NCI-H2227 (cell line): ENCODE measurements around the gene NLRP8.
"Not testable (repeated sequence)": the region's sequence is repeated elsewhere in the genome, so short reads cannot be mapped to it uniquely, and the experiment has no call there.

Experiments
- DNase-seq: peaks from one replicate; lab custom pipeline; 2025; ENCODE audit not compliant: unreplicated experiment; lab: John Stamatoyannopoulos, UW

The NLRP8 gene

DNA sequence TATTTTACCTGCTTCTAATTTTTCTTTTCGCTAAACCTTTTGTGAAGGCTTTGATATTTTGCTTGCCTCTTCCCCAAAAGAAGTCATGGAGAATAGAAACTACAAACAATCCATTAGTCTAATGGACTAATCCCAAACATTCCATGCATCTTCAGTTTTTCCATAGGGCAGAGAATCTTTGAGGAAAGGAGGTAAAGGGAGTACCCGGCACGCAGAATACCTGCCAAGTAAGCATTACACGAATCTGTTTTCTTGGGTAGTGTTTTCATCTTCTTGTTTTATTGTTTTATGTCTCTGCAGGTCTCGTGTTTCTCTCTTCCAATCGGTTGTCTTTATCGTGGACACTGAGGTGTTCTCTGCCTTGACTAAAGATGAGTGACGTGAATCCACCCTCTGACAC lies at the start of gene NLRP8:
Gene NLRP8 (plus strand): TSS at position 301 of the 400 bp plus-strand sequence.
- no peak for DNase-seq

GRCh38 chr19:55898911-55899310 lies 48.7 kb upstream of the NLRP8 start:
- no peak for DNase-seq

- DNase-seq, result no peak
These were observed 46.1 kb upstream of the NLRP8 start for GRCh38 chr19:55901369-55902079.

DNA sequence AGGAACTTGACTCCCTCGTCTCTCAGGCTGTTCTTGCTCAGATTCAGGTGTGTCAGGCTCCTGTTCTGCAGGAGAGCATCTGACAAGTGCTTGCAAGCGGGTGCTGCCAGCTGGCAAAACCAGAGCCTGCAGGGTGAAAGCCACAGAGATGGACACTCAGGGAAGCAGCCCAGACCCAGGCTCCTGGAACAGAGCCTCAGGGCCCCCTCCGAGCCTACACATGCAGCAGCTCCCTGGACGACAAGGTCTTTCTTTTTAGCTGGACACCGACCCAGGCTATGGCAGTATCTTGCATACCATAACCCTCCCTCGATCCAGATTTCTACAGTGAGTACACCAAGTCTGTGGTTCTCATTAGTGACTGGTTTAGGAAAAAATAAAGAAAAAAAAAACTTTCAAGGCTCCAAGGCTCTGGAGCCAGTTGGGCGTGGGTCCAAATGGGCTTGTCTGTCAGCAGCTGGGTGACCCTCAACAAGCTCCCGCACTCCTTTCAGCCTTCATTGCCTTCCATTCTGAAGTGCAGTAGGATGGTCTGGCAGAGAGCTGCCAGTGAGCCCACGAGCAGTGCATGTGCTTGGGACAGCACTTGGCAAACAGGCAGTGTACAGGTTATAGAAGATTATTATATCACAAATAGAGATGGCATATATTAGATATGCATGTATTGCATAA lies 45.4 kb upstream of the NLRP8 start:
- no peak for DNase-seq

- no peak for DNase-seq
These were observed 40.3 kb upstream of the NLRP8 start for GRCh38 chr19:55907286-55907685.

- no peak for DNase-seq
These were observed 39.9 kb upstream of the NLRP8 start for GRCh38 chr19:55907746-55908145.

DNA sequence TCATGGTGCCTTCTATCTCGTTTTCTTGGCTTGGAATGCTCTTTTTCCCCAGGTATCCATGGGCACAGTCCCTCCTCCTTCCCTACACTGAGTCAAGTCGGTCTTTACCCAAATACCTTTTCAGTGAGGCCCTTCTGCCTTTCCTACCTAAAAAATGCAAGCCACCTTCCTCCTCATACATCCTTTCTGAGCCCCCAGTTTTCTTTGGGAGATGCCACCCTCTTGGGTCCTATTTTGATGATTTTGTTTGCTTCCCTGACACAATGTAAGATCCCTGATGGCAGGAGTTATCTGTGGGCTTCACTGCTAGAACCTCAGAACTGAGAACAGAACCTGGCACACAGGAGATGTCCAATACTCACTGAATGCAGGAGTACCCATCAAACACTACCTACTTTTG lies 37.8 kb upstream of the NLRP8 start:
- no peak for DNase-seq

DNA sequence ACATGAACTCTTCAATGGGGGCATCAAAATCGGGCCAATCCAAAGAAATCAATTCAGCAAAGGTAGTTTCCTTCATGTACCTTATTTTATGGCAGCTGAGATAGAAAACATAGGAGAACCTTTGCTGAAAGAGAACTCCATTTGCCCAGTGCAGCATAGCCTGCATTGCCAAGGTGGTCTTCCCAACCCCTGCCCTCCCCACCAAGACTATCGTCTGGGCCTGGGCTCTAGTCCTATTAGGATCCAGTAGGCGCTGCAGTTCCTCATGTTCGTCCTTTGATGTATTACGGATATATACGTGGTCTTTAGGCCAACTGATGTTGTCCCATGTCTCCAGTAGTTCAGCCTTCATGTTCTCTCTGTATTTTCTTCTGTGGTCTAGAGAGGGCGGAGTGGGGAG lies 34.7 kb upstream of the NLRP8 start:
- no peak for DNase-seq

DNA sequence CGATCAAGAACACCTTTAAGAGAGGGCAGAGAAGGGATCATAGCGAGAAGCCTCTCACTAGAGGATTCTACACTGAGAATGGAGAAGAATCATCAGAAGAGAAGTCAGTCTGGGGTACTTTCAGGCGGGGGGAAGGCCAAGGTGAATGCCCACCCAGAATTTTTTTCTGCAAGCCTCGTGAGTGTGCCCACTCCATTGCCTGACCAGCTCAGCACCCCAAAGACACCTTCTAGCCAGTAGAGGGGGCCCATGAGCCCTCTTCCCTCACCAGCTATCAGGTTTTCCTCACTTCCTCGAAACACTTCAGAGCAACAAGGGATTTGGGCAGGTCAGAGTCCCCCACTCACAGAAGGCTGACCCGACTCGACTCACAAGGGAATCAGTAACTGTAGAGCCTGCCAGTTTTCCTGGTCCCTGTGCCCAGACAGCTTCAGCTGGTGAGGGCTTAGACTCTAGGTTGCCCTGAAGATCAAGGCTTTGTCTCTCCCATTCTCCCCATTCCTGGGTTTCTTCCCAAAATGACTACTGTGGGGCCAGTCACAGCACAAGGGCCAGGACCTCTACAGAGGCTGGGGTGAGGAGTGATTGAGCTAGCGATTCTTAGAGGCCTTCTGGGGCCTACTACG lies 33.9 kb upstream of the NLRP8 start:
- peak; percentile 24 for DNase-seq

GRCh38 chr19:55923556-55923955 lies 24.1 kb upstream of the NLRP8 start:
- no peak for DNase-seq

- DNase-seq, result no peak
These were observed 19.6 kb upstream of the NLRP8 start for GRCh38 chr19:55927991-55928390.

- not testable (repeated sequence) for DNase-seq
These were observed 18.4 kb upstream of the NLRP8 start for GRCh38 chr19:55929258-55929657.

DNA sequence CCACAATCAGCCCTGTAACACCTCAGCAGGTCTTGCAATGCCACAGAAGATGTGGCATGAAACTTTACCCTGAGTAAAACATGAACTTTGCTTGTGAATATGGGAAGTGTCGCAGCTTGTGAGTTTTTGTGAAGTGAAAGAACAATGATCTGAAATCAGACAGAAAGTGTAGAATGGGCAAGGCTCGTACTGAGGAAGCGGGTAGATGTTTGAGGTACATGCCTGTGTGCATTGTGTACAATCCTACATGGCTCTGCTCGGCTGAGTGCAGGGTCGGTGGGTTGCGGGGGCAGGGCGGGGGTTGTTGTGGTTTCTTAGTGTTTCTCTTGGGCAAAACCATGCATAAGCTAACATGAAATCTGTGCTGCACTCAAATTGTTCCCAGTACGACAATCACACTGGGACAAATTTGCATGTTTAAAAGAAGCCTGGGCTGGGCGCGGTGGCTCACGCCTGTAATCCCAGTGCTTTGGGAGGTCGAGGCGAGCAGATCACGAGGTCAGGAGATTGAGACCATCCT lies 16.6 kb upstream of the NLRP8 start:
- no peak for DNase-seq

DNA sequence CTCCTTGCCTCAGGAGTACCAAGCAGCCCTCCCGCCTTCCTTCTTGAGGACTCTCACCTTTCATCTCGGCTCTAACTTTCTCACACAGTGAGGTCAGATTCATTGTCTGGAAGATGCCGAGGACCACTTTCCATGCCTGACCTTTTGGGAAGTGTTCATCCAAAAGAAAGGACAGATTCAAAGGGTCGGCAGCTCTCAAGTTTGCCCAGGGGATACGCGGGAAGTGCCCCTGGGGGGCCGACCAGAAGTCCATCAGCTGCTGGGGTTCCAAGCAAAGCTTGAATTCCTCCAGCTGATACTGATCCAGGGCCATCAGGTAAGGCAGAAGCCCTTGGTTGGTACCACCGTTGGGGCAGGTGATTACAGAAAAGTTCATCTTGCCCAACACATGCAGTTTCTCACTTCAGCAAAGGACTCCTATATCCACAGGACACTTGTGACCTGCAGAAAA lies 15.7 kb upstream of the NLRP8 start, which contains the start of gene NLRP13:
Gene NLRP13 (minus strand): TSS at position 401 of the 451 bp plus-strand sequence. CDS start 25 bp downstream, at position 376.
- DNase-seq, result no peak

- DNase-seq, result no peak
These were observed 12.4 kb upstream of the NLRP8 start for GRCh38 chr19:55935206-55935605.

DNA sequence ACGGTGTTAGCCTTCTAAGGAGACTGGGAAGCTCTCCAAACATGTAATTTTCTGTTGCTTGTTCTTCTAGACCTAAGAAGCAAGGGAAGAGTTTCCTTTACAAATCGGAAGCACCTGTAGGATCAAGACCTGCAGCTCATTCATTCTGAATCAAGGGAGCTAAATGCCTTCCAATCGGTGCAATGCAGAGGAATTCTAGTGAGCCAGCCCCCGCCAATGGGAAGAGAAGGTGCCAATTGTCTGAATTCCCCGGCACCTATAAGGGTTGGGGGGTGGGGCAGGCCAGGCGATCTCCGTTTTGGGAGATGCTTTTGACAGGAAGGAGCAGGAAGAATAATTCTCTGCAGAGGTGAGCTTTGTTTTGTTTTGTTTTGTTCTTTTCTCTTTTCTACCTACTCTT lies 8.4 kb upstream of the NLRP8 start:
- no peak for DNase-seq

- DNase-seq, result no peak
These were observed 7.3 kb upstream of the NLRP8 start for GRCh38 chr19:55940306-55940705.

- DNase-seq, result not testable (repeated sequence)
These were observed 2.9 kb downstream of the NLRP8 start for GRCh38 chr19:55950566-55950965.

DNA sequence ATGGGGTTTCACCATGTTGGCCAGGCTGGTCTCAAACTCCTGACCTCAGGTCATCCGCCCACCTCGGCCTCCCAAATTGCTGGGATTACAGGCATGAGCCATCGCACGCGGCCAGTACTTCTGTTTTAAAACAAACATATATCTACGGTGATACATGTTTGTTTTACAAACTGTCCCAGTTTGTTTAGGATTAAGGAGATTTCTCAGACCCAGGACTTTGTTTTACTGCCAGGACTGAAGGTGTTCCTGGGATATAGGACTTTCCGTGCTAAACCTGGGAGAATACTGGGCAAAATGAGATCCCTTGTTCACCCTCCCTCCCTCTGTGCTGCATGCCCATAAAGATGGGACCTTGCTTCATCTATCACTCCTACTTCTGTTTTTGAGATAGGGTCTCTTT lies 8.8 kb downstream of the NLRP8 start:
- no peak for DNase-seq

DNA sequence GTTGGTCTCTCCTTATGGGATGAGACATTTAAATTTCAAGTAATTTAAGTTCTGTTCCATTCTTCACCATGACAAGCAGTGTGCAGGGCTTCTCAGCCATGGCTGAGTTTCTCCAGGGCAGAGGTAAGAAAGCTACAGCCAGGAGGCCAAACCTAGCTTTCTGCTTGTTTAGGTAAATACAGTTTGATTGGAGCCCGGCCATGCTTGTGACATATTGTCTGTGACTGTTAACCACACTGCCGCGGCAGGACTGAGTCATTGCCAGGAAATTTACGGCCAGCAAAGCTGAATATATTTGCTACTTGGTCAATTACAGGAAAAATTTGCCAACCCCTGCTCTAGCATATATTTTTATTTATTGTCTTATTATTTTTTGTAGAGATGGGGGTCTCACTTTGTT lies 10.7 kb downstream of the NLRP8 start:
- DNase-seq, result no peak

DNA sequence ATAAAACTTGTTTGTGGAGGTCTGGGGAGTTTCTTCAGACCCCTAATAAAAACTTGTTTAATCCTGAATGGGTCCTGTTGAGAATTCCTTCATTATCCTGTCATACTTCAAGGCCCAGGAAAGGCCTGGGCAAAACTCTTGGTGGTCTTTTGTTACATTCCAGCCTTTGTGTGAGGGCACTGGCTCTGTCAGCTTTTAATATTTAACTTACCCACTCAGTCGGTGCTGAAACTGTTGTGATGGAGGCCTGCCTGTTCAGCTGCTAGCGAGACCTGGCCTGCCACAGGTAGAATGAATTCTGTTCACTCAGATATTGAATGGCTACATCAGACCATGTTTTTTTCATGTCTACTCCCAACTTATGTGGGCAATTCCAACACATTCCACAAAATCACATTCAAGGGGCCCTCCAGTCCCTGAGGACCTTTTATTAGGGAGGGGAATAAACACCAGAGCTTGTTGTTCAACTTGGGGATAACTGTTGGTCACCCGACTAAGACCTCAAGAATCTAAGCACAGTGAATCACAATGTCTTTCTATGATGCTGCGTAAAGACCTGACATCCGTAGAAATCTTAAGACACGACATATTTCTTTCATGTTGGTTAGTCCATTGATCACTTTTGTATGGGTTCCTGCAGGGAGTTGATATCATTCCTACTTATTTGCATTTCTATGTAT lies 12.5 kb downstream of the NLRP8 start:
- no peak for DNase-seq
